ENCODE data around the gene GNLY.
A peak's percentile ranks its signal among the peaks of the same experiment; 100 is the strongest.

The GNLY gene

GRCh38 chr2:85661139-85661858 lies 32.9 kb upstream of the GNLY start:
- H3K36me3 ChIP-seq, result peaks cover 6 to 29% (median 19%) of the 10 kb centered on the region in 3 donors
- no peak for DNase-seq
- H3K27ac ChIP-seq, result no peak overlapping the region
- intact Hi-C loops (cut with DNase I; ENCODE audit: low total_unique reads), result no loop called here
- TF ChIP-seq CTCF (IDR thresholded peaks at IDR 0.05), result no peak
- peaks cover 0 to 17% (median 7%) of the 10 kb centered on the region in 4 donors for H3K4me1 ChIP-seq
- H3K27me3 ChIP-seq, result no peaks in the 10 kb centered on the region
- no peaks in the 10 kb centered on the region for H3K9me3 ChIP-seq
- no peak overlapping the region for H3K4me3 ChIP-seq

GRCh38 chr2:85662899-85663593 lies 31.1 kb upstream of the GNLY start:
- peaks cover 0 to 17% (median 7%) of the 10 kb centered on the region in 4 donors for H3K4me1 ChIP-seq
- no peak overlapping the region for H3K4me3 ChIP-seq
- H3K27me3 ChIP-seq, result no peaks in the 10 kb centered on the region
- DNase-seq, result peak; percentile 73 to 79
- no peak for TF ChIP-seq CTCF (IDR thresholded peaks at IDR 0.05)
- H3K36me3 ChIP-seq, result peaks cover 0 to 17% (median 13%) of the 10 kb centered on the region in 3 donors
- H3K9me3 ChIP-seq, result no peaks in the 10 kb centered on the region
- intact Hi-C loops (cut with DNase I; ENCODE audit: low total_unique reads), result no loop called here
- no peak overlapping the region for H3K27ac ChIP-seq

GRCh38 chr2:85663594-85664565 lies 30.3 kb upstream of the GNLY start:
- Histone ChIP-seq H3K36me3 (peaks cover 0 to 8% (median 6%) of the 10 kb centered on the region in 3 donors), H3K4me1 (peaks cover 0 to 17% (median 7%) of the 10 kb centered on the region in 4 donors), H3K27ac (no peak overlapping the region), H3K9me3 (no peaks in the 10 kb centered on the region), H3K27me3 (no peaks in the 10 kb centered on the region), H3K4me3 (no peak overlapping the region)
- no peak for TF ChIP-seq CTCF (IDR thresholded peaks at IDR 0.05)
- intact Hi-C loops (cut with DNase I; ENCODE audit: low total_unique reads), result no loop called here
- DNase-seq, result no peak

- Histone ChIP-seq H3K4me3 (no peak overlapping the region), H3K36me3 (no peaks in the 10 kb centered on the region), H3K4me1 (peaks cover 0 to 17% (median 7%) of the 10 kb centered on the region in 4 donors), H3K27me3 (no peaks in the 10 kb centered on the region), H3K27ac (no peak overlapping the region), H3K9me3 (no peaks in the 10 kb centered on the region)
- DNase-seq, result no peak
- intact Hi-C loops (cut with DNase I; ENCODE audit: low total_unique reads), result no loop called here
- TF ChIP-seq CTCF (IDR thresholded peaks at IDR 0.05), result no peak
These were observed 28.8 kb upstream of the GNLY start for GRCh38 chr2:85665264-85665937.

- no peaks in the 10 kb centered on the region for H3K27me3 ChIP-seq
- no peak overlapping the region for H3K4me3 ChIP-seq
- no peak for TF ChIP-seq CTCF (IDR thresholded peaks at IDR 0.05)
- DNase-seq, result no peak
- intact Hi-C loops (cut with DNase I; ENCODE audit: low total_unique reads), result no loop called here
- no peaks in the 10 kb centered on the region for H3K36me3 ChIP-seq
- H3K4me1 ChIP-seq, result peaks cover 0 to 17% (median 7%) of the 10 kb centered on the region in 4 donors
- no peaks in the 10 kb centered on the region for H3K9me3 ChIP-seq
- no peak overlapping the region for H3K27ac ChIP-seq
These were observed 28.1 kb upstream of the GNLY start for GRCh38 chr2:85666016-85666415.
